Skeletal muscle tissue (tissue), 4 donors: ENCODE data around the gene PDE10A. TPM values are rescaled to one million over a fixed set of nuclear protein-coding genes. Genes with fewer than 3 reads are reported as not detected.

Source experiments
- H3K27ac ChIP-seq: one replicate; pipeline ENCODE4 v1.7.0; 2013; ENCODE audit warnings: mild to moderate bottlenecking, low read depth, low read length, inconsistent platforms
- H3K27me3 ChIP-seq, 3 donors: one replicate each; pipeline ENCODE4 v1.7.0; 2013; ENCODE audit warnings: low read length in 3 of 3; ENCODE audit not compliant: control insufficient read depth in 3 of 3, insufficient read depth in 3 of 3
- H3K36me3 ChIP-seq, 3 donors: one replicate each; pipeline ENCODE4 v1.7.0; 2013; ENCODE audit warnings: low read length in 3 of 3; ENCODE audit not compliant: control insufficient read depth in 3 of 3, insufficient read depth in 3 of 3
- H3K4me1 ChIP-seq, 3 donors: one replicate each; pipeline ENCODE4 v1.7.0; 2013; ENCODE audit warnings: low read length in 3 of 3, mild to moderate bottlenecking in 3 of 3; ENCODE audit not compliant: control insufficient read depth in 3 of 3, insufficient read depth in 3 of 3
- H3K4me3 ChIP-seq, 3 donors: one replicate each; pipeline ENCODE4 v1.7.0; 2013; ENCODE audit warnings: low read length in 3 of 3
- H3K9ac ChIP-seq, 3 donors: one replicate each; pipeline ENCODE4 v1.7.0; 2013; ENCODE audit warnings: low read length in 3 of 3, mild to moderate bottlenecking in 3 of 3, moderate library complexity in 2 of 3, low read depth in 1 of 3
- H3K9me3 ChIP-seq, 3 donors: one replicate each; pipeline ENCODE4 v1.7.0; 2013; ENCODE audit warnings: low read length in 3 of 3; ENCODE audit not compliant: control insufficient read depth in 3 of 3
- total RNA-seq: library from RNA; depleted of rRNA; stranded (reverse); fragments of >200 nt; gene quantifications from one replicate; pipeline ENCODE4 v1.2.3, GENCODE V29; 2014
- donor health status: Osteomylitis.

Gene PDE10A
- 11.0 TPM for total RNA-seq

DNA sequence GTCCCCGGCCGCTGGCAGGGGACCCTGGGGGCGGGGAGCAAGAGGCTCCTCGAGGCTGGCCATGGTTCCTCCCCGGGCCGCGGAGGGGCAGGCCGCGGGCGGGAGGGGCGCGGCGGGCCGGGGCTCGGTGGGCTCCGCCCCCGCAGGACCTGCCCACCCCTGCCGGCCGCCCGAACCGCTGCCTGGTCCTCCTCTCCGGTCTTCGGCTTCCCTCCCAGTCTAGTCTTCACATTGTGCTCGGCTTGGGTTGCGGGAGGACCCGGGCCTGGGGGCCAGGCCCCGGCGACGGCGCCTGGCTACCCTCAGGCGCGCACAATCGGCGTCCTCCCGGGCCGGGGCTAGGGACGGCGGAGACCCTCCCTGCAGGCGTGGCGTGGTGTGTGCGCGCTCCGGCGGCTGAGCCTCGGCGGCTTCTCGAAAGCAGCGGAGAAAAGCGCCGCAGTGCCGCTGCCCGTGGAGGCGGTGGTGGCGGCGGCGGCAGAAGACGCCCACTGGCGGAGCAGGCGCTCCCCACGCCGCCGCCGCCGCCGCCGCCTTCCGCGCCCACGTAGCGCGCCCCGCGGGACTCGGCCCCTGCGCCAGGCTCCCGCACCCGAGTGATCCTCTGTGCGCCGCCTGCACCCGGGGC is at the start of gene PDE10A:
PDE10A (minus strand) TSS at position 493 of the 628 bp plus-strand sequence; CDS start at position 63, 430 bp downstream.
- peak within 1 kb of the TSS; percentile 62 to 80 (median 64) for H3K4me3 ChIP-seq
- H3K4me1 ChIP-seq: peaks cover 13 to 28% (median 22%) of the 10 kb centered on the region in 3 donors
- no peak within 1 kb of the TSS for H3K27ac ChIP-seq
- H3K9me3 ChIP-seq: no peaks in the 10 kb centered on the region
- peak within 1 kb of the TSS in 2 of 3 donors; percentile 25 to 51 for H3K9ac ChIP-seq
- no peaks in the 10 kb centered on the region for H3K36me3 ChIP-seq
- peaks cover 22 to 70% (median 59%) of the 10 kb centered on the region in 3 donors for H3K27me3 ChIP-seq

DNA sequence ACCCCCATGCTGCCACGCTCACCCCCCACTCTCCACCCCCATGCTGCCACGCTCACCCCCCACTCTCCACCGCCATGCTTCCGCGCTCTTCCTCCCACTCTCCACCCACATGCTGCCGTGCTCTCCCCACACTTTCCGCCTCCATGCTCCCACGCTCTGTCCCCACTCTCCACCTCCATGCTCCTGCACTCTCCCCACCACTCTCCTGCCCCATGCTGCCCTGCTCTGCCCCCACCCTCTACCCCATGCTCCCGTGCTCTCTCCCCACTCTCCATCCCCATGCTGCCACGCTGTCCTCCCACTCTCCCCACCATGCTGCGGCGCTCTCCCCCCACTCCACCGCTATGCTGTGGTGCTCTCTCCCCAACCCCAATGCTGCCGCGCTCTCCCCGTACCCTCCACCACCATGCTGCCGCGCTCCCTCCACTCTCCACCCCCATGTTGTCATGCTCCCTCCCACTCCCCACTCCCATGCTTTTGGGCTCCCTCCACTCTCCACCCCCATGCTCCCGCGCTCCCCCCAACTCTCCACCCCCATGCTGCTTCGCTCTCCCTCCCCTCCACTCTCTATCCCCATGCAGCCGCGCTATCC is 46.0 kb upstream of the PDE10A start:
- H3K36me3 ChIP-seq: no peaks in the 10 kb centered on the region
- H3K9me3 ChIP-seq: peaks cover 0 to 2% (median 0%) of the 10 kb centered on the region in 3 donors
- peaks cover 0 to 3% (median 0%) of the 10 kb centered on the region in 3 donors for H3K27me3 ChIP-seq
- H3K4me1 ChIP-seq: no peaks in the 10 kb centered on the region
- no peak overlapping the region for H3K27ac ChIP-seq
- H3K4me3 ChIP-seq: no peak overlapping the region
- no peak overlapping the region for H3K9ac ChIP-seq

DNA sequence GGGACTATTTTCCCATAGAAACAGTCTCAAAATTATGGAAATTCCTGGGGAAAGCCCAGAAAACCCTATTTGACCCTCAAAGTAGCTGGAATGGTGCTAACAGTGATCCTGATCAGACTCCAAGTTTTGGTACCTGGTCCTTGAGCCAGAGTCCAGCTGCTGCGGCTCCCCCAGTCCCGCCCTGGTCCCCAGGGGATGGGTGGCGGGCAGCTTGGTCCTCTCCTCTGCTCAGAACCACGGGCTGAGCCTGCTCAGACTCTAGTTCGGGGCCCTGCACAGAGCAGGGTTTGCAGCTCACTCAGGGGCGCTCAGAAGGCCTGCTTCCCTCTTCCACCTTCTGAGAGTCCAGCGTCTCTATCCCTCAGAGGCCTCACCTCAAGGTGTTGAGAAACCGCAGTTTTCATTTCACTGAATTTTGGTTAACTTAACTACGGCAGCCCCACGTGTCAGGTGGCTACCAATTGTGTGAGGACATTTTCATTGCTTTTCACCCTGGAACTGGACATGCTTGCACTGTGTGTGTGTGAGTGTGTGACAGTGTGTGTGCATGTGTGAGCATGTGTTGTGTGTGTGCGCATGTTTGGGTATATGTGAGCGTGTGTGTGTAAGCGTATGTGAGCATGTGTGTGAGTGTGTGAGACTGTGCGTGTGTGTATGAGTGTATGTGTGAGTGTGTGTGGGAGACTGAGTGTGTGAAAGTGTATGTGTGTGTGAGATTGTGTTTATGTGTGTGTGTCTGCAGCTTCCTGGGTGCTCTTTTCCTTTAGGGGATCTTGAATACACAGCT is 44.2 kb upstream of the PDE10A start:
- Histone ChIP-seq H3K9ac (no peak overlapping the region), H3K4me3 (no peak overlapping the region), H3K9me3 (peaks cover 0 to 2% (median 0%) of the 10 kb centered on the region in 3 donors), H3K36me3 (no peaks in the 10 kb centered on the region), H3K4me1 (no peaks in the 10 kb centered on the region), H3K27ac (no peak overlapping the region), H3K27me3 (peaks cover 0 to 3% (median 0%) of the 10 kb centered on the region in 3 donors)

DNA sequence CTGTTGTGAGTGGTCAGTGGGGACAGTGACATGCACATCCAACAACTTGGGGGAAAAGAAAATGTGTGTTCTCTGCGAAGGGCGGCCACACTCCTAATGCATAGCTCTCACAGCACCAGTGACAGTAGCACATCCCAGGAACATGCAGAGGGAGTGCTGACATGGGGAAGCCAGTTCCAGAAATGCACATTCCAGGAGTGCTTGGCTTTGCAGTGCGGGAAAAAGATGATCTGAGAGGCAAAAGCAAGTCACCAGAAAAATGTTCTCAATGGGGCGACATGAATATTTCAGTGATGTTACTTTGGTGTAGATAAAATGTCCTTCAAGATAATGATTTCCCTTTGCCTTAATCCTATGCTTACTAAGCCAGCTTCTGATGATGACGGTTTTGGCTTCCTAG is 42.9 kb upstream of the PDE10A start:
- Histone ChIP-seq H3K4me1 (peaks cover 0 to 8% (median 3%) of the 10 kb centered on the region in 3 donors), H3K27ac (no peak overlapping the region), H3K4me3 (no peak overlapping the region), H3K27me3 (no peaks in the 10 kb centered on the region), H3K9ac (no peak overlapping the region), H3K36me3 (no peaks in the 10 kb centered on the region), H3K9me3 (peaks cover 0 to 2% (median 0%) of the 10 kb centered on the region in 3 donors)

DNA sequence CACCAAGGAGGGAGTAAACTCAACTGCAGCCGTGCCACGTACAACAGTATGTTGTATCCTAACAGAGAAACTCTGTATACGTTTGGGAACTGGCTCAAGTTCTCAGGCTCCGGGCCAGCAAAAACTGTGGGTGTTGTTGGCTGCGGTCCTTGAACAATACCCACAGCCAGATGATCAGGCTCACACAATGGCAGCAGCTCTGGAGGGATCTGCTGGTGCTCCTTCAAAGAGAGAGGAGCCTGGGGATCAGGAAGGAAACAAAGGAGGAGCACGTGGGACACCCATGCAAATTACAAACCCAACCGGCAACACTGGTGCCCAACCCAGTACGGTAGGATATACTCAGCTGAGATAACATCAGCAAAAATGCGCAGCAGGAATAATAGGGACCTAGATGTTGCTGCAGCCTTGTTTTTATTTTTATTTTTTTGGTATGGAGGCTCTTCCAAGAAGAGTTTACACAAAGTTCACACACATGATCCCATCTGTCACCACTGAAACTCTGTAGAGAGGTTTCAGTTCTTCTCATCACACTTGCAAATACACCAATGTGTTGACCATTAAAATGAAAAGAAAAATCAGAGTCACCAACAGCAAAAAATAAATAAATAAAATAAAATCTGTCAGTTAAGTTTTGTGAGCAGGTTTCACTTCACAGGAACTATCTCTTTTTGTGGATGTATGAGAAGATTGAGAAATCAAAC is 41.2 kb upstream of the PDE10A start:
- Histone ChIP-seq H3K27ac (no peak overlapping the region), H3K9me3 (peaks cover 0 to 2% (median 0%) of the 10 kb centered on the region in 3 donors), H3K27me3 (no peaks in the 10 kb centered on the region), H3K4me1 (peaks cover 0 to 11% (median 3%) of the 10 kb centered on the region in 3 donors), H3K9ac (no peak overlapping the region), H3K36me3 (no peaks in the 10 kb centered on the region), H3K4me3 (no peak overlapping the region)

DNA sequence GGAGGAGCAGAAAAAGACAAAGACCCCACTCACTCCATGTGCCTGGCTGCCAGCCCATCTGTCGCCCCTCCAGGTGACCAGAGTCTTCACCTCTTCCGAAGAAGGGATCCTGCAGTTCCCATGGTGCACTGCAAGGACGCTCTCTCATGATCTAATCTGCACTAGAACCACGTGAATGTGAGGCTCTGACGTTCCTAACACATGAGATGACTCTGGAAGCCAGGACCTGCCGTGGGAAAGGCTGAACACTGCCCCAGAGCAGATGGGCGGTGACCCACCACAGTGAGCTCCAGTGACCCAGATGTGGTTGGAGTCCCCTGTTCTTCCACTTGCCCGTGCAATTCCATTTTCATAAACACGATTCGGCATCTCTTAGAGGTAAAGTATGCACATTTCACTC is 39.6 kb upstream of the PDE10A start:
- Histone ChIP-seq H3K36me3 (no peaks in the 10 kb centered on the region), H3K9ac (no peak overlapping the region), H3K27me3 (no peaks in the 10 kb centered on the region), H3K4me3 (no peak overlapping the region), H3K27ac (no peak overlapping the region), H3K9me3 (peaks cover 0 to 2% (median 0%) of the 10 kb centered on the region in 3 donors), H3K4me1 (peaks cover 0 to 11% (median 3%) of the 10 kb centered on the region in 3 donors)

DNA sequence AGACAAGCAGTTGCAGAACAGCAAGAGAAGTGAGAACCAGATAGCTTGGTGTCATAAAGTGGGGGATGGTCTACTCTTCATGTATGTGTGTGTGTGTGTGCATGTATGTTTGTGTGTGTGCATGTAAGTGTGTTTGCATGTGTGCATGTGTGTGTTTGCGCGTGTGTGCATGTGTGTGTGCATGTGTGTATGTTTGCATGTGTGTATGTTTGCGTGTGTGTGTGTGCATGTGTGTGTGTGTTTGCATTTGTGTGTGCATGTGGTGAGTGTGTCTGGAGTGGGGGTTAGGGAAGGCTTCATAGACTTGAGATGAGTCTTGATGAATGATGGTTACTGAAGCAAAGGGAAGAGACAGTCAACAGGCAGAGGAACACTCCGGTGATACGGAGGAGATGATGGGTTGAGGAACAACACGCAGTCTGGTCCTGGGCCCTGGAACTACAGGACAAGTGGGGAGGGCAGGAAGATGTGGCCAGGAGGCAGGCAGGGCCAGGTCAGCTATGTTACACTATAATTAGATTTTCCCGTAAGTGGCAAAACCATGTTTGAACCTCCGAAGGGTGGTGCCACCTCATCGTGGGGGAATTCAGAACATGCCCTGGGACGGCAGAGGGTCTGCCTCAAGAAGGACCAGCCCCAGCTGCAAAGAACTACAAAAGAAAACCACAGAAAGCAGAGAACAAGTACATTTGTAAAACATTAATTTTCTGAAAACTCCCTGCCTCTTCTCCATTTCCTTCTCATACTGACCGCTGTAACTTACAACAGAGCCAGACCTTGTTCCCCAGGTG is 38.7 kb upstream of the PDE10A start:
- no peaks in the 10 kb centered on the region for H3K36me3 ChIP-seq
- no peak overlapping the region for H3K9ac ChIP-seq
- H3K9me3 ChIP-seq: no peaks in the 10 kb centered on the region
- H3K27me3 ChIP-seq: no peaks in the 10 kb centered on the region
- H3K4me3 ChIP-seq: no peak overlapping the region
- H3K4me1 ChIP-seq: peaks cover 0 to 11% (median 3%) of the 10 kb centered on the region in 3 donors
- no peak overlapping the region for H3K27ac ChIP-seq

DNA sequence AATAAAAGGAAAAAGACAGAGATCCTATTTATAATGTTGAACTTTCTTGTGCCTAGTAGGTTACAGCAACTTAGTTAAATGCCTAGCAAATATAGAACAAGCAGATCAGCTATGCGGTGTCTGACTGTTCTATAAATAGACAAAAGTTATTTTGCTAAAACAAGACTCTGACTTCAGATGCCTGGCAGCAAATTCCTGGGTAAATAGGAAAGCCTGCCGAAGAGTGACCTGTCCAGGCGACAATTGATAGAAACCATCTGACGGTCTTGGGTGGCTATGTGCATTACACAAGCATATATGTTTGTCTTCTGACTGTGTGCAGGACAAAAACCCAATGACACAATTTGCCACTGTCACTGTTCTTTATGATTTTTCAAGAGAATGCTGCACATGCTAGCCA is 38.0 kb upstream of the PDE10A start:
- H3K9ac ChIP-seq: no peak overlapping the region
- H3K27ac ChIP-seq: no peak overlapping the region
- H3K9me3 ChIP-seq: no peaks in the 10 kb centered on the region
- no peak overlapping the region for H3K4me3 ChIP-seq
- H3K36me3 ChIP-seq: no peaks in the 10 kb centered on the region
- no peaks in the 10 kb centered on the region for H3K27me3 ChIP-seq
- peaks cover 0 to 11% (median 3%) of the 10 kb centered on the region in 3 donors for H3K4me1 ChIP-seq

DNA sequence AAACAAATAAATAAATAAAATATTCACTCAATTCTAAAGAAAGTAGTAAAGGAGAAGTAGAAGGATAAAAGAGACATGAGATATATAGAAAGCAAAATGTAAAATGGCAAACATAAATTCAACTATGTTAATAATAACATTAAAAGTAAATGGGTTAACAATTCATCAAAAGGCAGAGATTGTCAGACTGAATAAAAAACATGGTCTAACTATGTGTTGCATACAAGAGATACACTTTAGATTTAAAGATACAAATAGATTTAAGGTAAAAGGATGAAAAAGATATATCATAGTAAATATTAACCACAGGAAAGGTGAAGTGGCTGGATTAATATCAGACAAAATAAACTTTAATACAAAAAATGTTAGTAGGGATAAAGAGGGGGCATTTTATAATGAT is 35.8 kb upstream of the PDE10A start:
- Histone ChIP-seq H3K27me3 (no peaks in the 10 kb centered on the region), H3K9ac (no peak overlapping the region), H3K9me3 (no peaks in the 10 kb centered on the region), H3K4me1 (peaks cover 0 to 11% (median 3%) of the 10 kb centered on the region in 3 donors), H3K36me3 (no peaks in the 10 kb centered on the region), H3K4me3 (no peak overlapping the region), H3K27ac (no peak overlapping the region)
